A549 treated with AZD9567 at 1 μM for 4 hours (cell line): Measurements from ENCODE around the gene PFN4. TPM values are rescaled to one million over a fixed set of nuclear protein-coding genes. Genes with fewer than 3 reads are reported as not detected.

Source experiments
- total RNA-seq: library from RNA; stranded (reverse); fragments of 200-300 nt; extraction: Qiagen RNA extraction; gene quantifications from 5 replicates; pipeline ENCODE4 v1.2.3, GENCODE V29; 2022; ENCODE audit not compliant: insufficient read depth

PFN4 gene, protein sequence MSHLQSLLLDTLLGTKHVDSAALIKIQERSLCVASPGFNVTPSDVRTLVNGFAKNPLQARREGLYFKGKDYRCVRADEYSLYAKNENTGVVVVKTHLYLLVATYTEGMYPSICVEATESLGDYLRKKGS
- total RNA-seq, result 1.2 to 1.9 TPM (median 1.6 TPM) in 4 of 5 replicates, not detected in the other

DNA sequence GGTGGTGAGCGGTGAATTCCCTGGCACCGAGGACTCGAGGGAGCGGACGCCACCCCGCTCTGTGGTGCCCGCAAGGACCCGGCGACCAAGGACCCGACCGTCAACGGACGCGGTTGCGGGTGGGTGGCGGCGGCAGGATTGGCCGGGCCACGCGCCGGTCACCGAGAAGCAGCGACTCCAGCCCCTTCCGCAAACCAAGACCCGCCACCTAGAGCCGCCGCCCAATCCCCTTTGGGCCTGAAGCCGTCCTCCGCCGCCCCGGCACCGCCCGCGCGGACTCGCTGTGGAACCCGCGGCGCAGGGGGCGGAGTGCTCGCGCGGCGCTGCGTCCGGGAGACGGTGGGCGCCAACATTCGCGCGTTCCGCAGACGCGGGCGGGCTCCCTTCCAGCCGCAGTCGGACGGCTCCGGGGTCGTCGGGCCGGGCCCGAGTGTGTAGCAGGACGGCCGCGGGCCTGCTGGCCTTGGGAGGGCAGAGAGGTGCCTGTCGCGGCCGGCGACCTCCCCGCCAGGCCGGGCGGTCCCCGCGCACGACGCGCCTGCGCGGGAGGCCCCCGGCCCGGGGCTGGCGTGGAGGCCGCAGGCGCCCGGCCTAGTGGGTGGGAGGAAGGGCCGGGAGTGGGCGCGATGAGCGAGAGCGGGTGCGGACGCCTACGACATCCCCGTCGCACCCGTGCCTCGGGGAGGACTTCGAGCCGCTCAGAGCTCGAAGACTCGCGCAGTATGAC lies at the start of gene PFN4, which contains the start of gene FAM228B:
TSS of gene PFN4 (minus strand) at position 140 of the 727 bp plus-strand sequence. CDS start 799 bp downstream, outside the sequence.
TSS of gene FAM228B (plus strand) at position 275 of the 727 bp plus-strand sequence. CDS start 893 bp downstream, outside the sequence.

DNA sequence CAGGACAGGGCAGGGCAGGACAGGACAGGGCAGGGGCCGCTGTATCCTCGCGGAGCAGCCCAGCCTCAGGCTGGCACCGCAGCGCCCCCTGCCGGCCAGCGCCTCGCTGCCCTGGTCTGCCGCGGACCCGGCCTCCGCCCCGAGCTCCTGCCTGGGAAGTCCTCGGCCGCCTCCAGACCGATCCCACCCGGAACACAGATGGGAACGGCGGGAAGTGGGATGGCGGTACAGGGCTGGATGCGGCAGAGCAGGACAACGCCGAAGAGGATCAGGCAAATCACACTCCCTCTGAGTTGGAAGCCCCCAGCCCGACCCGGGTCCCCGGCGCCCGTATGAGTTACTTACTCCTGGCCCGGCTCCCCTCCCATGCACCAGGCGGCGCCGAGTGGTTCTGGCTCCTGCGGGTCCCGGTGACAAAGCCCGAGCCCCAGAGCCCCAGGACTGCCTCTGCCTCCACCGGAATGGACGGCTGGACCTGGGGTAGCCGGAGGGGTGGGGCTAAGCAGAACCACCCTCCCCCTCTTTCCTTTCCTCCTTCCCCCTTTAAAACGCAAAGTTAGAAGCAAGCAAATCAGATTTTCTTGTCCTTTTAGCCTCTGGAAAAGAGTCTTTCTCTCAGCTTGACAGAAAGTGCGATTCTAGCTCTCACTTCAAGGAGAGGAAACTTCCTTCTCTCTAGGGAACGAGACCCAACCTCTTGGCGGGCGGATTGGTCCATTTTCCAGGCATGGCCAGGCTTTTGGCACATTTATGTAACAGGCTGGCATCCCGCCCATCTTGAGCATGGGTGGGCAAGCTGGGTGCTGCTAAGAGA lies 38.5 kb downstream of the PFN4 start, which contains the start of gene TP53I3:
TSS of gene TP53I3 (minus strand) at position 449 of the 814 bp plus-strand sequence. CDS start 508 bp downstream, outside the sequence.

DNA sequence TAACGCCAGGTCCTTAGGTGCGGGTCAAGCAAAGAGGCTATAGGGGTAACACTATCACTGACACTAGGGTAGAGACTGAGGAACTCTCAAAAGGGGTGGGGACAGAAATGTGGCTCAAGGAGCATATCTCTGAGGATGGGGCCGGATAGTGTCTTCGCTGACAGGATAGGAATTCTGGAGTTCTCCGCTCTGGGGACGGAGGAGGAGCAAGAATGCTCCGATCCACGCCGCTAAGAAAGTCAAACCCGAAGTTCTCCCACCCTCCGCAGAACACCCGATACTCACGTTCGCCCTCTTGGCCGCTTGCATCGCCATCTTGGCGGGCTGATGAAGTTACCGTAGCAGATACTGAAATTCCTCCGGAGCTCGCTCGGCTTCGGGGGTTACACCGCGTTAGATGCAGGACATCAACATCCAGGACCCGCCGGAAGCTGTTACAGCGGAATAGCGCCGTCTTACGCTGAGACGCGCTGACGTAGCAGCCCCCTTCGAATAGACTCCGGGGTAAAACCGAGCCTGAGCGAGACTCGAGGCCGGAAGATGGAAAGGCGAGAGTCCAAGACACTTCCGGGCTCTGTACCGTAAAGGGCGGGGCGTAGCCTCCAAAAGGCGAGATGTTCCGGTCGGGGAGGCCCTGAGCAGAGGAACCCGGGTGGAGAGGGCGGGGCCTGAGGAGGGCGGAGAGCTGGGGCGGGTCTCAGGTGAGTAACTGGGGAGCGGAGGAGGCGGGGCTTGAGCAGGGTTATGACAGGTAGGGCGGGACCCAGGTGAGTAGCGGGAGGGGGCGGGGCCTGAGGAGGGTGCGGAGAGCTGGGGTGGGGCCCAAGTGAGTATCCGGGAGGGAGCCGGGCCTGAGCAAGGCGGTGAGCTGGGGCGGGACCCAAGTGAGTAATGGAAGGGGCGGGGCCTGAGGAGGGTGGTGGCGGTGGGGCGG lies 47.0 kb downstream of the PFN4 start, which contains the start of gene SF3B6:
TSS of gene SF3B6 (minus strand) at position 412 of the 934 bp plus-strand sequence. CDS start at position 315, 97 bp downstream.

Other genes with a start within 250 kb of the PFN4 start
- 5.0 to 7.8 TPM (median 6.9 TPM) in 5 replicates for gene ATAD2B, start 196.2 kb downstream of the PFN4 start, total RNA-seq
- gene UBXN2A, start 182.9 kb downstream of the PFN4 start, total RNA-seq, result 21.2 to 28.7 TPM (median 23.8 TPM) in 5 replicates
- 0.19 to 0.50 TPM (median 0.37 TPM) in 4 of 5 replicates, not detected in the other for gene MFSD2B, start 113.2 kb downstream of the PFN4 start, total RNA-seq
- gene WDCP, start 75.9 kb downstream of the PFN4 start, total RNA-seq, result 13.6 to 18.2 TPM (median 15.4 TPM) in 5 replicates
- gene FKBP1B, start 73.6 kb downstream of the PFN4 start, total RNA-seq, result 10.5 to 13.6 TPM (median 10.8 TPM) in 5 replicates
- 162 to 257 TPM (median 170 TPM) in 5 replicates for gene SF3B6, start 47.0 kb downstream of the PFN4 start, total RNA-seq
- gene TP53I3, start 38.5 kb downstream of the PFN4 start, total RNA-seq, result 221 to 284 TPM (median 246 TPM) in 5 replicates
- 2.0 to 2.7 TPM (median 2.2 TPM) in 4 of 5 replicates, not detected in the other for gene FAM228B, start 135 bp upstream of the PFN4 start, total RNA-seq
- gene FAM228A, start 51.7 kb upstream of the PFN4 start, total RNA-seq, result not detected in 5 replicates
- 15.3 to 24.8 TPM (median 21.4 TPM) in 5 replicates for gene ITSN2, start 237.2 kb upstream of the PFN4 start, total RNA-seq